ENCODE measurements around the gene CNN3. TPM values are rescaled to one million over a fixed set of nuclear protein-coding genes. Genes with fewer than 3 reads are reported as not detected.

CNN3 gene
- total RNA-seq, 2 experiments from 2014 or later: 1.1 to 1.4 TPM

DNA sequence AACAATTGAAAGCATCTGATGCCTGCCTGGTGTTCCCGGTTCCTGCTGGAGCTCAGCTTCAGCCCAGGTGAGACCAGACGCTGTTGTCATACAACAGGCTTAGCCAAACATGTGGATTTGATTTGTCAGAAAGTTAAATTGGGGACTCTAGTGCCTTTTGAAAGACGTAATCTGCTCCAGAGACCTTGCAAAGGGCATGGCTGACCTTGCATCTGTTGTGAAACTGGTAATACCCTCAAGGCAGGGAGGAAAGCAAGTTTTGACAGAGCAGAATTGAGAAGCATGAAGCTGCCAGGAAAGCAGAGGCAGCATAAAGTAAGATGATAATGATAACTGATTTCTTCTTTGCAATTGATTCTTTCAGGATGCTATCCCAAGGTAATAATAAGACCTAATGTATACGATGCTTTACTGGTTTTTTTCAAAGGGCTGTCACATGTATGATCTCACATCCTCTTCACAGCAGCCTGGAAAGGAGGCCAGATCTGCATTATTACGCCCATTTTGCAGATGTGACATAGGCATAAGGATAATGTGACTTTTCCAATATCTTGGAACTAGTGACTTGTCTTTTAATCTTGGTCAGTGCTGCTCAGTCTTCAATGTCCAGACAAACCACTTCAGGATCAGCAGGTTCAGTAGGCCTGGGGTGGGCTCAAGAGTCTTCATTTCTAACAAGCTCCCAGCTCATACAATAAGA lies 24.7 kb upstream of the CNN3 start:
- intact Hi-C loops (cut with DNase I, micrococcal nuclease): no loop called here
- TF ChIP-seq, protein P1, sequence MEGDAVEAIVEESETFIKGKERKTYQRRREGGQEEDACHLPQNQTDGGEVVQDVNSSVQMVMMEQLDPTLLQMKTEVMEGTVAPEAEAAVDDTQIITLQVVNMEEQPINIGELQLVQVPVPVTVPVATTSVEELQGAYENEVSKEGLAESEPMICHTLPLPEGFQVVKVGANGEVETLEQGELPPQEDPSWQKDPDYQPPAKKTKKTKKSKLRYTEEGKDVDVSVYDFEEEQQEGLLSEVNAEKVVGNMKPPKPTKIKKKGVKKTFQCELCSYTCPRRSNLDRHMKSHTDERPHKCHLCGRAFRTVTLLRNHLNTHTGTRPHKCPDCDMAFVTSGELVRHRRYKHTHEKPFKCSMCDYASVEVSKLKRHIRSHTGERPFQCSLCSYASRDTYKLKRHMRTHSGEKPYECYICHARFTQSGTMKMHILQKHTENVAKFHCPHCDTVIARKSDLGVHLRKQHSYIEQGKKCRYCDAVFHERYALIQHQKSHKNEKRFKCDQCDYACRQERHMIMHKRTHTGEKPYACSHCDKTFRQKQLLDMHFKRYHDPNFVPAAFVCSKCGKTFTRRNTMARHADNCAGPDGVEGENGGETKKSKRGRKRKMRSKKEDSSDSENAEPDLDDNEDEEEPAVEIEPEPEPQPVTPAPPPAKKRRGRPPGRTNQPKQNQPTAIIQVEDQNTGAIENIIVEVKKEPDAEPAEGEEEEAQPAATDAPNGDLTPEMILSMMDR (IDR thresholded peaks at IDR 0.05): no peak
- H3K36me3 Mint-ChIP-seq (ENCODE audit: low read depth): no peaks in the 10 kb centered on the region
- H3K27me3 Mint-ChIP-seq: peaks cover 4% of the 10 kb centered on the region
- Histone ChIP-seq H3K4me3 (ENCODE audit: low read length) (no peak overlapping the region), H3K27ac (ENCODE audit: low read depth in 1 of 2, low read length in 2 of 2) (no peak overlapping the region), H3K9me3 (ENCODE audit: control insufficient read depth in 1 of 2, insufficient read depth in 1 of 2, low read length in 2 of 2) (no peaks in the 10 kb centered on the region), H3K27me3 (ENCODE audit: control insufficient read depth in 1 of 2, insufficient read depth in 2 of 2, low read length in 2 of 2) (no peaks in the 10 kb centered on the region), H3K4me1 (ENCODE audit: insufficient read depth, low read length) (no peaks in the 10 kb centered on the region), H3K36me3 (ENCODE audit: insufficient read depth, low read length) (no peaks in the 10 kb centered on the region)
- H3K4me1 Mint-ChIP-seq (ENCODE audit: low read depth): no peaks in the 10 kb centered on the region
- no peak overlapping the region for H3K4me3 Mint-ChIP-seq
- ATAC-seq (ENCODE audit: poor library complexity) (no peak), DNase-seq (no peak)
- POLR2A ChIA-PET: no interaction called here
- no peak overlapping the region for H3K27ac Mint-ChIP-seq
- H3K9me3 Mint-ChIP-seq: no peaks in the 10 kb centered on the region
- CTCF ChIA-PET: no interaction called here

DNA sequence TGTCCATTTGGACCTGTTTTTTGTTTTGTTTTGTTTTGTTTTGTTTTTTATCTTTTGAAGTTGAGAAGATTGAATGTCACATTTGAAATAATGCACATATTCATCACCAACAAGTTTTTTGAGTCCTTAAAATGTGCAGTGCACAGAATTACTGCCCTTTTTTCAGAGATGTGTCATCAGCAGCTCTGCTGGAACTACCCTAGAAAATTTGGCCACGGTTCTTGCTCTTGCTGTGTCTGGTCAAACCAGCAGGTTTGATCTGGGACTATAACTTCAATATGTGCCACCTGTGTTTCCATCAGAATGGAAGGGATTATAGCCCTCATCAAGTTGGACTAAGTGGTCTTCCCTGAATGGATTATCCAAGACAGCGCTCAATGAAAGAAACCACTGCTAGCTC lies 24.1 kb upstream of the CNN3 start:
- Histone ChIP-seq H3K27ac (ENCODE audit: low read depth in 1 of 2, low read length in 2 of 2) (no peak overlapping the region), H3K9me3 (ENCODE audit: control insufficient read depth in 1 of 2, insufficient read depth in 1 of 2, low read length in 2 of 2) (no peaks in the 10 kb centered on the region), H3K27me3 (ENCODE audit: control insufficient read depth in 1 of 2, insufficient read depth in 2 of 2, low read length in 2 of 2) (no peaks in the 10 kb centered on the region), H3K4me1 (ENCODE audit: insufficient read depth, low read length) (no peaks in the 10 kb centered on the region), H3K36me3 (ENCODE audit: insufficient read depth, low read length) (no peaks in the 10 kb centered on the region), H3K4me3 (ENCODE audit: low read length) (no peak overlapping the region)
- POLR2A ChIA-PET: no interaction called here
- intact Hi-C loops (cut with DNase I, micrococcal nuclease): no loop called here
- Mint-ChIP-seq H3K27ac (no peak overlapping the region), H3K4me3 (no peak overlapping the region), H3K9me3 (no peaks in the 10 kb centered on the region), H3K4me1 (ENCODE audit: low read depth) (no peaks in the 10 kb centered on the region), H3K27me3 (peaks cover 4% of the 10 kb centered on the region), H3K36me3 (ENCODE audit: low read depth) (no peaks in the 10 kb centered on the region)
- no peak for DNase-seq
- ATAC-seq (ENCODE audit: poor library complexity): no peak
- CTCF ChIA-PET: no interaction called here
- TF ChIP-seq, protein P1 (IDR thresholded peaks at IDR 0.05): no peak

DNA sequence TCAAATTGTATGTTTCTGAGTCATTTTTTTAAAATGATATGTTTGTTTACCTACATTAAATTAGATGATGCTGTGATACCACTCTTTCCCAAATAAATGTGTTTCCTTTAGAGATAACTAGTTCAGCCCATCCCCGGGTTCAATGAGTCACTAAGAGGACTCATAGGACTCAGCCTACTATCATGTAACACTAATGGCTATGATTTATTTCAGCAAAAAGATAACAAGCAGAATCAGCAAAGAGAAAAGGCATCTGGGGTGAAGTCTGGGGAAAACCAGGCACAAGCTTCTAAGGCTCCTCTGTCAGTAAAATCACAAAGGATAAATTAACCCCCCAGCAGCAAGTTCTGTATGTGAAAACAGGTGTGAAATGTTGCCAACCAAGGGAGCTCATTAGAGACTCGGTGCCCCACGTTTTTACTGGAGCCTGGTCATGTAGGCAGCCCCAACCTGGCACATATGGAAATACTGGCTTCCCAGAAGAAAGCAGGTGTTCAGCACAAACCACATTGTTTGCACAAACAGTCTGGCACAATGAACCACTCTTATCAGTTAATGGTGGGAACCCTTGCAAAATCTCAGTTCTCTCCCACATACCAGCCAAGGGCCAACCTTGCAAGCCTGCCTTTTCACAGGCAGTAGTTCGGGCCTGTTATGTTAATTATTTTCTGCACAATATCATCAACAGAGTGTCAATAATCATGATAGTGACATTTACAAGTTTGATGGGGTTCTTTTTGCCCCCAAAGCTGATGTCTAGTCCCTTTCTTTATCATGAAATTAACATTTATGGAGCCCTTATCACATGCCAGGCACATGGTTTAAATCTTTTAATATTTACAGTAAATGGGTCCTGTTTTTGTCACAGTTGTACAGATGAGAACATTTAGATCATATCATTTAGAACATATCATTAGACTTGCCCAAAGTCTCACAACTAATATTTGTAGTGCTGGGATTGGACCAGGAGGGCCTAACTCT lies 23.1 kb upstream of the CNN3 start:
- H3K27me3 Mint-ChIP-seq: peaks cover 4% of the 10 kb centered on the region
- no peak overlapping the region for H3K4me3 Mint-ChIP-seq
- H3K4me1 Mint-ChIP-seq (ENCODE audit: low read depth): no peaks in the 10 kb centered on the region
- Histone ChIP-seq H3K9me3 (ENCODE audit: control insufficient read depth in 1 of 2, insufficient read depth in 1 of 2, low read length in 2 of 2) (no peaks in the 10 kb centered on the region), H3K4me1 (ENCODE audit: insufficient read depth, low read length) (no peaks in the 10 kb centered on the region), H3K36me3 (ENCODE audit: insufficient read depth, low read length) (no peaks in the 10 kb centered on the region), H3K27ac (ENCODE audit: low read depth in 1 of 2, low read length in 2 of 2) (no peak overlapping the region), H3K27me3 (ENCODE audit: control insufficient read depth in 1 of 2, insufficient read depth in 2 of 2, low read length in 2 of 2) (no peaks in the 10 kb centered on the region), H3K4me3 (ENCODE audit: low read length) (no peak overlapping the region)
- no peak overlapping the region for H3K27ac Mint-ChIP-seq
- intact Hi-C loops (cut with DNase I, micrococcal nuclease): no loop called here
- ChIA-PET CTCF (no interaction called here), POLR2A (no interaction called here)
- H3K36me3 Mint-ChIP-seq (ENCODE audit: low read depth): no peaks in the 10 kb centered on the region
- TF ChIP-seq, protein P1 (IDR thresholded peaks at IDR 0.05): no peak
- DNase-seq: no peak
- ATAC-seq (ENCODE audit: poor library complexity): no peak
- no peaks in the 10 kb centered on the region for H3K9me3 Mint-ChIP-seq
